Colonic mucosa (tissue), 4 donors: ENCODE data around the gene MAGED2. TPM values are rescaled to one million over a fixed set of nuclear protein-coding genes. Genes with fewer than 3 reads are reported as not detected.

ENCODE experiments used
- DNase-seq: peaks from one replicate; pipeline ENCODE4 v3.0.0-alpha.2; 2020
- H3K27ac ChIP-seq: fragments of 200-600 bp; one replicate; pipeline ENCODE4 v1.8.0; 2021
- H3K27me3 ChIP-seq: fragments of 200-600 bp; one replicate; pipeline ENCODE4 v1.8.0; 2021
- H3K36me3 ChIP-seq: fragments of 200-600 bp; one replicate; pipeline ENCODE4 v1.8.0; 2021
- H3K4me1 ChIP-seq: fragments of 200-600 bp; one replicate; pipeline ENCODE4 v1.8.0; 2021; ENCODE audit warnings: mild to moderate bottlenecking
- H3K4me3 ChIP-seq: fragments of 200-600 bp; one replicate; pipeline ENCODE4 v1.8.0; 2021
- H3K9ac ChIP-seq, 2 donors: one replicate each; pipeline ENCODE4 v1.7.0; 2013; ENCODE audit warnings: control low read depth in 2 of 2, low read depth in 2 of 2, low read length in 2 of 2
- H3K9me3 ChIP-seq: fragments of 200-600 bp; one replicate; pipeline ENCODE4 v1.8.0; 2021
- intact Hi-C: fragments of 100-400 bp; cut with DNase I; formaldehyde crosslinking; loops from one replicate; pipeline ENCODE4 v1.14.1; 2022
- total RNA-seq, 2 donors: library from RNA; stranded (reverse); fragmentation: NEBNext Ultra II Directional in 1 of 2; extraction: Animal tissue kit (Norgen Biotek cat#: 25700) in 1 of 2; gene quantifications; one replicate each; pipeline ENCODE4 v1.2.1, GENCODE V29; 2021
- TF ChIP-seq, protein P1 (sequence below): fragments of 200-600 bp; IDR thresholded peaks from one replicate; pipeline ENCODE4 v1.8.0; 2022; ENCODE audit warnings: antibody characterized with exemption, mild to moderate bottlenecking
- donor health status: healthy.
- donor health status: DM: no; HTN: no; CAD: no.
- donor health status: DM: no; HTN: no; CAD: no.

MAGED2 gene
- total RNA-seq, 2 donors from 2014 or later = 61.6 to 85.5 TPM

DNA sequence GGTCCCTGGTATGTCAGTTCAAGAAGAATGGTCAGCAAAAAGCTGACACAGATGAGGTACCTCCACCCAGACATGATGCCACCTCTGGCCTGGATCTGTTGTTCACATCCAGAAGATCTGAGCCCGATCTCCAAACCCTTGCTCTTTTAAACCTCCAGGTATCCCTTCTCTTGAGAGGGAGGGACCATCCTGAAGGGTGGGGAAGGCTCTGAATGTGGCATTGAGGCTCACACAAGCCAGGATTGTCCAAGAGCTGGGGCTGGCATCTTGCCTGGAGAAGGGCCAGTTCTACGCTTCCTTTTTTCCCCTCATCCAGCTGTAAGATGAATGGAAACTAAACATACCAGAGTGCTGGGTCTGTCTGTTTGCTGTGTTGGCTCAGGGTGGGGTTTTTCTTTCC lies 9.4 kb upstream of the MAGED2 start, which contains the start of gene ITIH6:
TSS of gene ITIH6 (minus strand) at position 119 of the 400 bp plus-strand sequence. CDS start at position 74, 45 bp downstream.
- H3K27me3 ChIP-seq = no peaks in the 10 kb centered on the region
- DNase-seq = no peak
- H3K9me3 ChIP-seq = no peaks in the 10 kb centered on the region
- H3K27ac ChIP-seq = no peak within 1 kb of the TSS
- H3K4me1 ChIP-seq = no peaks in the 10 kb centered on the region
- H3K9ac ChIP-seq = no peak within 1 kb of the TSS
- TF ChIP-seq, protein P1, sequence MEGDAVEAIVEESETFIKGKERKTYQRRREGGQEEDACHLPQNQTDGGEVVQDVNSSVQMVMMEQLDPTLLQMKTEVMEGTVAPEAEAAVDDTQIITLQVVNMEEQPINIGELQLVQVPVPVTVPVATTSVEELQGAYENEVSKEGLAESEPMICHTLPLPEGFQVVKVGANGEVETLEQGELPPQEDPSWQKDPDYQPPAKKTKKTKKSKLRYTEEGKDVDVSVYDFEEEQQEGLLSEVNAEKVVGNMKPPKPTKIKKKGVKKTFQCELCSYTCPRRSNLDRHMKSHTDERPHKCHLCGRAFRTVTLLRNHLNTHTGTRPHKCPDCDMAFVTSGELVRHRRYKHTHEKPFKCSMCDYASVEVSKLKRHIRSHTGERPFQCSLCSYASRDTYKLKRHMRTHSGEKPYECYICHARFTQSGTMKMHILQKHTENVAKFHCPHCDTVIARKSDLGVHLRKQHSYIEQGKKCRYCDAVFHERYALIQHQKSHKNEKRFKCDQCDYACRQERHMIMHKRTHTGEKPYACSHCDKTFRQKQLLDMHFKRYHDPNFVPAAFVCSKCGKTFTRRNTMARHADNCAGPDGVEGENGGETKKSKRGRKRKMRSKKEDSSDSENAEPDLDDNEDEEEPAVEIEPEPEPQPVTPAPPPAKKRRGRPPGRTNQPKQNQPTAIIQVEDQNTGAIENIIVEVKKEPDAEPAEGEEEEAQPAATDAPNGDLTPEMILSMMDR = no peak
- H3K4me3 ChIP-seq = no peak within 1 kb of the TSS
- H3K36me3 ChIP-seq = no peaks in the 10 kb centered on the region
- intact Hi-C loops = no loop called here

DNA sequence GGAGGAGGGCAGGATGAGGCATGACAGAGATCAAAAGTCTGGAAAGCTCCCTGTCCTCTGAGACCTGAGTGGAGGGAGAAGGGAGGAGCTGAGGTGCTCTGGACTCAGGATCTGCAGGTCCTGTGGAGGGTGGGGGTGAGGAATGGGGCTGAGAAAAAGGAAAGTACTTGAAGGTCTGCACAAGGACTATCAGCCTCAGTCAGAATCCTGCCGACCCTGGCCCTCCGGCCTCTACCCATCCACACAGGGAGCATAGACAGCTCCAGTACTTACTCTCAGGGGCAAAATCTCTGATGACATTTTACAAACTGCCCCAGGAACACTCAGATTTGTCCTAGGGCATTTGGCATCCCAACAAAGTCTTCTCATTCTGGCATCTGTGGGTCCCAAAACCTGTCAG lies 8.5 kb upstream of the MAGED2 start:
- H3K27ac ChIP-seq = no peak overlapping the region
- DNase-seq = no peak
- intact Hi-C loops = no loop called here
- no peak overlapping the region for H3K4me3 ChIP-seq
- H3K9ac ChIP-seq = no peak overlapping the region
- no peaks in the 10 kb centered on the region for H3K9me3 ChIP-seq
- no peaks in the 10 kb centered on the region for H3K27me3 ChIP-seq
- no peaks in the 10 kb centered on the region for H3K36me3 ChIP-seq
- H3K4me1 ChIP-seq = no peaks in the 10 kb centered on the region
- TF ChIP-seq, protein P1 = no peak

DNA sequence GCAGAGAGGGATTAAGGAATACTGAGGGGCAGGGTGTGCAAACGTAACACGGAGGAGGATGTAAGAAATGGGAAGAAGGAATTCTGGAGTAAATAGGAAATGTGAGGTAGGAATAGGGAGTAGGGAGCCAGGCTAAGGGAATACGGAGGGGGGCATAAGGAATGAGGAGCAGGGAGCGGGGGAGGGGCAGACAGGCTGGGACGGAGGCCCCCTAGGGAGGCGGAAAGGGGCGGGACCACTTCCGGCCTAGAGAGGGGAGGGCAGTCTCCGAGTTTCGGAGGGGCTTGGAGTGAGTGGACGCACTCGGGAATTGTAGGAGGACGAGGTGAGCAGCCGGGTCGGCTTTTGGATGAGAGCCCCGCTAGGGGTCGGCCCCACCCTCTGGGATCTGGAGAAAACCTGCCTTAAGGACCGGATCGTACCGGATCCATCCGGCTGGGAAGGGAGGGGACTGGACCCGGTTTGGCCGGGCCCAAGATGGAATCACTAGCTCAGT lies 612 bp downstream of the MAGED2 start:
- TF ChIP-seq, protein P1 = no peak
- intact Hi-C loops = loop anchor here (10.0 kb wide), 1 partner anchor 163 kb away; no protein-coding TSS in a partner anchor
- H3K9me3 ChIP-seq = no peaks in the 10 kb centered on the region

DNA sequence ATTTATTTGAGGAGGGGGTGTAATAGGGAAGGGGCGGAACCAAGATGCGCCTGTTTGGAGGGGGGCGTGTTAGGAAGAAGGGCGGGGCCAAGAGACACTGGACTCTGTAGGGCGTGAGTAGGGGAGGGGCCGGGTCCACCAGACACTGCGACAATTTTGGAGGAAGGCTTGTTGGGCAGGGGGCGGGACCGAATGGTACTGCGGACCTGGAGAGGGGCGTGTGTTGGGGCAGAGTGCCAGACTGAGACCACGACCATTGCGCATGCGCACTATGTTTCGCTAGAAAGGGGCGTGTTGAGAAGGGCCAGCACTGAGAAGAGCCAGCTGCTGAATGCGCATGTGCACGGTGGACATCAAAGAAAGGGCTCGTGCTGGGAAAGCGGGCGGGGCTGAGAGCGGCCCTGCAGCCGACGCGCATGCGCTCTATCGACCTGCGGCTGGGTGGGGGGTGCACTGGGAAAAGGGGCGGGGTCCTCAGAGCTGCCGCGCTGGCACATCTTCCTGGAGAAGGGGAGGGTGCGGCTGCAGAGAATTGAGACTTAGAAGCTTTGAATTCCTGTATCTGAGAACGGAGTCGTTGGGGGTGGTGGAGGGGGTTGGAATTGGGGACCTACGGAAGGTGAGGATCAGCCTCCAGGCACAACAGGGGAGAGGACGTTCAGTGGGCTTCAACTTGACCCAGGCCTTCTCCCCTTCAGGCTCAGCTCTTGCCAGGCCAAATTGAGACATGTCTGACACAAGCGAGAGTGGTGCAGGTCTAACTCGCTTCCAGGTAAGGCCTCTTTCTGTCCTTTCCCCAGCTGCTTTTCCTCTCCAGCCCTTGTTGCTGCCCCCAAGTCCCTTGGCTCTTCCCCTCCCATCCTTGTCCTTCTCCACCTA lies 1.3 kb downstream of the MAGED2 start:
- H3K27ac ChIP-seq = peak overlapping the region; percentile 79
- no peaks in the 10 kb centered on the region for H3K9me3 ChIP-seq
- peak overlapping the region; percentile 52 for H3K4me3 ChIP-seq
- TF ChIP-seq, protein P1 = no peak
- H3K9ac ChIP-seq = peak overlapping the region; percentile 55 to 59
- no peaks in the 10 kb centered on the region for H3K27me3 ChIP-seq
- no peaks in the 10 kb centered on the region for H3K36me3 ChIP-seq
- intact Hi-C loops = loop anchor here (10.0 kb wide), 1 partner anchor 164 kb away; no protein-coding TSS in a partner anchor
- peak; percentile 90 for DNase-seq
- no peaks in the 10 kb centered on the region for H3K4me1 ChIP-seq

More for the DNA sequence above, 612 bp downstream of the MAGED2 start:
- Histone ChIP-seq H3K4me1 (no peaks in the 10 kb centered on the region), H3K36me3 (no peaks in the 10 kb centered on the region), H3K27me3 (no peaks in the 10 kb centered on the region), H3K9ac (peak overlapping the region; percentile 54 to 59), H3K27ac (peak overlapping the region; percentile 79), H3K4me3 (peak overlapping the region; percentile 52)
- peak; percentile 72 for DNase-seq

DNA sequence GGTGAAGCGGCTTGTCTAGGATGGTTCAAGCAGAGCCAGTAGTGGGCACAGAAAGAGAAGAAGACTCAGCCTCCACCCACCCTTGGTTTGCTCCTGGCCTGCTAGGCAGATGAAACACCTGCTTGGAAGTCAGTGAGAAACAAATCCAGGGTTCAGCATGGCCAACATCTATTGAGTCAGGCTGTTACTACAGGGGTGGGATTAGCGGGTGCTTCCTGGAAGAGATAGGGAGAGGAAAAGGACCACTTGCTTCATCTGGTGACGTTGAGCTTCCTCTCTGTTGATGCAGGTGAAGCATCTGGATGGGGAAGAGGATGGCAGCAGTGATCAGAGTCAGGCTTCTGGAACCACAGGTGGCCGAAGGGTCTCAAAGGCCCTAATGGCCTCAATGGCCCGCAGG lies 3.0 kb downstream of the MAGED2 start:
- Histone ChIP-seq H3K4me3 (no peak overlapping the region), H3K36me3 (no peaks in the 10 kb centered on the region), H3K9ac (no peak overlapping the region), H3K27me3 (no peaks in the 10 kb centered on the region), H3K27ac (no peak overlapping the region), H3K9me3 (no peaks in the 10 kb centered on the region), H3K4me1 (no peaks in the 10 kb centered on the region)
- TF ChIP-seq, protein P1 = no peak
- no peak for DNase-seq
- intact Hi-C loops = no loop called here
